CD8-positive, alpha-beta memory T cell (primary cell): Measurements from ENCODE around the gene SPSB2. TPM values are rescaled to one million over a fixed set of nuclear protein-coding genes. Genes with fewer than 3 reads are reported as not detected.
"Not testable (repeated sequence)": the region's sequence is repeated elsewhere in the genome, so short reads cannot be mapped to it uniquely, and the experiment has no call there.

Experiments used
- CTCF ChIA-PET: fragments of 350-600 bp; sonication (Branson Sonifier 250); formaldehyde crosslinking; loops from one replicate; lab custom pipeline; 2021; ENCODE audit warnings: antibody characterized with exemption; lab: Charles Lee
- POLR2A ChIA-PET: fragments of 350-600 bp; sonication (Branson Sonifier 250); formaldehyde crosslinking; loops from one replicate; lab custom pipeline; 2021; ENCODE audit warnings: antibody characterized with exemption; lab: Charles Lee
- DNase-seq, 5 donors: peaks; one replicate each; pipeline versions ENCODE4 v3.0.0 to v3.0.0-alpha.2; 2020 to 2022; ENCODE audit warnings: mixed read lengths in 1 of 5
- H3K27ac ChIP-seq: one replicate; pipeline ENCODE4 v1.7.0; 2013; ENCODE audit warnings: low read depth, mild to moderate bottlenecking, low read length, moderate library complexity
- H3K27me3 ChIP-seq: 2 replicates; pipeline ENCODE4 v1.7.0; 2013; ENCODE audit warnings: low read length, mild to moderate bottlenecking; ENCODE audit not compliant: insufficient read depth, poor library complexity, severe bottlenecking
- H3K36me3 ChIP-seq: 2 replicates; pipeline ENCODE4 v1.7.0; 2013; ENCODE audit warnings: mild to moderate bottlenecking, low read length, moderate library complexity; ENCODE audit not compliant: insufficient read depth
- H3K4me1 ChIP-seq: 2 replicates; pipeline ENCODE4 v1.7.0; 2013; ENCODE audit warnings: mild to moderate bottlenecking, low read length, moderate library complexity; ENCODE audit not compliant: insufficient read depth
- H3K4me3 ChIP-seq: 2 replicates; pipeline ENCODE4 v1.7.0; 2013; ENCODE audit warnings: mild to moderate bottlenecking, low read length
- H3K9me3 ChIP-seq: 2 replicates; pipeline ENCODE4 v1.7.0; 2013; ENCODE audit warnings: mild to moderate bottlenecking, low read length
- H3K27ac Mint-ChIP-seq, 8 donors: one replicate each; pipeline ENCODE4 v1.8.0; 2020 to 2021; ENCODE audit warnings: mixed read lengths in 8 of 8, mild to moderate bottlenecking in 6 of 8, inconsistent platforms in 3 of 8, moderate library complexity in 3 of 8
- H3K27me3 Mint-ChIP-seq, 2 donors: one replicate each; pipeline ENCODE4 v1.8.0; 2020 to 2021; ENCODE audit warnings: mixed read lengths in 2 of 2, mild to moderate bottlenecking in 1 of 2, moderate library complexity in 1 of 2
- H3K36me3 Mint-ChIP-seq, 3 donors: one replicate each; pipeline ENCODE4 v1.8.0; 2020 to 2021; ENCODE audit warnings: mixed read lengths in 3 of 3, inconsistent platforms in 1 of 3, mild to moderate bottlenecking in 1 of 3
- H3K4me1 Mint-ChIP-seq, 3 donors: one replicate each; pipeline ENCODE4 v1.8.0; 2020 to 2021; ENCODE audit warnings: mixed read lengths in 3 of 3, inconsistent platforms in 1 of 3, mild to moderate bottlenecking in 1 of 3
- H3K4me3 Mint-ChIP-seq, 7 donors: one replicate each; pipeline ENCODE4 v1.8.0; 2020 to 2021; ENCODE audit warnings: mixed read lengths in 7 of 7, mild to moderate bottlenecking in 6 of 7, moderate library complexity in 4 of 7, inconsistent platforms in 2 of 7
- H3K9me3 Mint-ChIP-seq, 5 donors: one replicate each; pipeline ENCODE4 v1.8.0; 2020 to 2022; ENCODE audit warnings: mixed read lengths in 5 of 5, mild to moderate bottlenecking in 3 of 5, moderate library complexity in 2 of 5, inconsistent platforms in 1 of 5
- polyA plus RNA-seq: library from polyadenylated mRNA; unstranded; fragments of 300-500 nt; fragmentation: Illumina TruSeq; gene quantifications from one replicate; pipeline ENCODE4 v1.2.3, GENCODE V29; 2021
- total RNA-seq, 2 experiments: library from RNA; stranded (reverse); gene quantifications; one replicate each; pipeline ENCODE4 v1.2.3, GENCODE V29; 2021

Gene SPSB2
- total and polyA plus RNA-seq, 3 experiments from 2014 or later, result 7.7 to 11.4 (median 8.1) TPM

- Histone ChIP-seq H3K4me1 (peaks cover 38% of the 10 kb centered on the region), H3K4me3 (peak within 1 kb of the TSS; percentile 58), H3K27me3 (no peaks in the 10 kb centered on the region), H3K36me3 (peaks cover 33% of the 10 kb centered on the region), H3K9me3 (no peaks in the 10 kb centered on the region), H3K27ac (peak within 1 kb of the TSS; percentile 76)
- CTCF ChIA-PET, result interaction anchor here (1.2 to 11.0 kb wide), 9 partner anchors 14 to 246 kb away, joined by 4 to 135 read pairs (median 8); partner anchors contain the start of genes ATN1, CDCA3, LPCAT3 and USP5
- POLR2A ChIA-PET, result interaction anchor here (0.6 to 3.8 kb wide), 7 partner anchors 15 to 397 kb away, joined by 3 to 36 read pairs (median 8); partner anchors contain the start of genes C12orf57, CDCA3, RNU7-1 and USP5
- H3K4me1 Mint-ChIP-seq, result peaks cover 43 to 55% (median 47%) of the 10 kb centered on the region in 3 donors
- H3K27me3 Mint-ChIP-seq, result no peaks in the 10 kb centered on the region
- H3K4me3 Mint-ChIP-seq, result peak within 1 kb of the TSS; percentile 87 to 98 (median 92)
- H3K9me3 Mint-ChIP-seq, result no peaks in the 10 kb centered on the region
- peaks cover 2 to 75% (median 12%) of the 10 kb centered on the region in 3 donors for H3K36me3 Mint-ChIP-seq
- peak; percentile 62 to 85 (median 73) for DNase-seq
- H3K27ac Mint-ChIP-seq, result peak within 1 kb of the TSS; percentile 85 to 96 (median 92)
Measured at GRCh38 chr12:6867413-6868210, 5.5 kb downstream of the SPSB2 start, which contains the start of gene TPI1. TPI1 (plus strand) TSS chr12:6867531; CDS start chr12:6867567, 36 bp downstream.

- H3K36me3 ChIP-seq, result peaks cover 38% of the 10 kb centered on the region
- Mint-ChIP-seq H3K27me3 (no peaks in the 10 kb centered on the region), H3K4me3 (peak overlapping the region; percentile 87 to 98 (median 92)), H3K4me1 (peaks cover 39 to 49% (median 41%) of the 10 kb centered on the region in 3 donors), H3K27ac (peak overlapping the region; percentile 85 to 96 (median 91)), H3K36me3 (peaks cover 2 to 75% (median 16%) of the 10 kb centered on the region in 3 donors), H3K9me3 (no peaks in the 10 kb centered on the region)
- H3K27ac ChIP-seq, result no peak overlapping the region
- DNase-seq, result no peak
- peaks cover 35% of the 10 kb centered on the region for H3K4me1 ChIP-seq
- POLR2A ChIA-PET, result interaction anchor here (0.6 to 3.8 kb wide), 7 partner anchors 14 to 397 kb away, joined by 3 to 36 read pairs (median 8); partner anchors contain the start of genes C12orf57, CDCA3, RNU7-1 and USP5
- CTCF ChIA-PET, result interaction anchor here (1.2 to 11.0 kb wide), 7 partner anchors 13 to 93 kb away, joined by 3 to 135 read pairs (median 36); partner anchors contain the start of genes ATN1, CDCA3 and USP5
- H3K4me3 ChIP-seq, result peak overlapping the region; percentile 58
- H3K9me3 ChIP-seq, result no peaks in the 10 kb centered on the region
- H3K27me3 ChIP-seq, result no peaks in the 10 kb centered on the region
Measured at GRCh38 chr12:6866920-6867412, 6.1 kb downstream of the SPSB2 start.

- H3K36me3 Mint-ChIP-seq, result peaks cover 2 to 75% (median 16%) of the 10 kb centered on the region in 3 donors
Measured at GRCh38 chr12:6866163-6866919, 6.8 kb downstream of the SPSB2 start.

GRCh38 chr12:6865307-6865706, 7.8 kb downstream of the SPSB2 start:
- not testable (repeated sequence) for DNase-seq, H3K27me3 Mint-ChIP-seq, H3K9me3 Mint-ChIP-seq, H3K27me3 ChIP-seq, H3K4me3 ChIP-seq, H3K9me3 ChIP-seq, H3K27ac ChIP-seq
- Mint-ChIP-seq H3K27ac (peak overlapping the region in 6 of 8 donors; percentile 16 to 95 (median 44)), H3K36me3 (peaks cover 5 to 75% (median 12%) of the 10 kb centered on the region in 3 donors), H3K4me3 (peak overlapping the region in 6 of 7 donors; percentile 39 to 96 (median 61)), H3K4me1 (peaks cover 24 to 32% (median 25%) of the 10 kb centered on the region in 3 donors)
- Histone ChIP-seq H3K4me1 (peaks cover 20% of the 10 kb centered on the region), H3K36me3 (peaks cover 46% of the 10 kb centered on the region)
- POLR2A ChIA-PET, result interaction anchor here (1.2 to 3.2 kb wide), 3 partner anchors 8 to 96 kb away, joined by 3 to 19 read pairs (median 3); partner anchors contain the start of genes SPSB2 and USP5
- CTCF ChIA-PET, result interaction anchor here (0.8 to 11.0 kb wide), 6 partner anchors 7 to 94 kb away, joined by 4 to 135 read pairs (median 8); partner anchors contain the start of gene SPSB2

More at GRCh38 chr12:6866163-6866919, 6.8 kb downstream of the SPSB2 start:
- H3K36me3 ChIP-seq, result peaks cover 44% of the 10 kb centered on the region
- H3K27ac ChIP-seq, result no peak overlapping the region
- H3K9me3 ChIP-seq, result no peaks in the 10 kb centered on the region
- POLR2A ChIA-PET, result interaction anchor here (1.4 to 3.8 kb wide), 5 partner anchors 13 to 77 kb away, joined by 4 to 36 read pairs (median 8); partner anchors contain the start of genes C12orf57, CDCA3, RNU7-1 and USP5
- CTCF ChIA-PET, result interaction anchor here (1.2 to 11.0 kb wide), 6 partner anchors 13 to 93 kb away, joined by 3 to 135 read pairs (median 54); partner anchors contain the start of genes ATN1, CDCA3 and USP5
- peak in 2 of 5 donors; percentile 21 to 54 for DNase-seq
- Mint-ChIP-seq H3K4me1 (peaks cover 33 to 42% (median 34%) of the 10 kb centered on the region in 3 donors), H3K27me3 (no peaks in the 10 kb centered on the region), H3K9me3 (no peaks in the 10 kb centered on the region), H3K4me3 (peak overlapping the region; percentile 87 to 98 (median 92)), H3K27ac (peak overlapping the region; percentile 30 to 96 (median 91))
- H3K4me1 ChIP-seq, result peaks cover 29% of the 10 kb centered on the region
- H3K27me3 ChIP-seq, result no peaks in the 10 kb centered on the region
- H3K4me3 ChIP-seq, result no peak overlapping the region

- ChIA-PET CTCF (interaction anchor here (1.3 to 2.8 kb wide), 3 partner anchors 9 to 11 kb away, joined by 4 to 12 read pairs (median 5); partner anchors contain the start of gene SPSB2), POLR2A (interaction anchor here (1.2 to 3.2 kb wide), 3 partner anchors 9 to 97 kb away, joined by 3 to 19 read pairs (median 3); partner anchors contain the start of genes SPSB2 and USP5)
- Mint-ChIP-seq H3K9me3 (no peaks in the 10 kb centered on the region), H3K4me3 (peak overlapping the region in 1 of 7 donors; percentile 96), H3K27ac (peak overlapping the region in 2 of 8 donors; percentile 33 to 91), H3K36me3 (peaks cover 6 to 75% (median 10%) of the 10 kb centered on the region in 3 donors), H3K4me1 (peaks cover 9 to 19% (median 15%) of the 10 kb centered on the region in 3 donors), H3K27me3 (no peaks in the 10 kb centered on the region)
- Histone ChIP-seq H3K9me3 (no peaks in the 10 kb centered on the region), H3K36me3 (peaks cover 47% of the 10 kb centered on the region), H3K4me3 (no peak overlapping the region), H3K27ac (no peak overlapping the region), H3K27me3 (no peaks in the 10 kb centered on the region), H3K4me1 (peaks cover 7% of the 10 kb centered on the region)
- no peak for DNase-seq
Measured at GRCh38 chr12:6863586-6864321, 9.3 kb downstream of the SPSB2 start.

- H3K36me3 Mint-ChIP-seq, result peaks cover 6 to 78% (median 10%) of the 10 kb centered on the region in 3 donors
- no peak overlapping the region for H3K4me3 Mint-ChIP-seq
- Histone ChIP-seq H3K4me1 (no peaks in the 10 kb centered on the region), H3K9me3 (no peaks in the 10 kb centered on the region), H3K36me3 (peaks cover 54% of the 10 kb centered on the region), H3K4me3 (no peak overlapping the region), H3K27ac (no peak overlapping the region), H3K27me3 (no peaks in the 10 kb centered on the region)
- H3K27ac Mint-ChIP-seq, result no peak overlapping the region
- POLR2A ChIA-PET, result interaction anchor here (3.2 kb wide), 1 partner anchor 11 kb away, joined by 19 read pairs; the partner anchor contains the start of gene USP5
- no peaks in the 10 kb centered on the region for H3K27me3 Mint-ChIP-seq
- no peak for DNase-seq
- no peaks in the 10 kb centered on the region for H3K9me3 Mint-ChIP-seq
- CTCF ChIA-PET, result interaction anchor here (2.8 kb wide), 1 partner anchor 10 kb away, joined by 12 read pairs; the partner anchor contains the start of gene SPSB2
- peaks cover 1 to 11% (median 8%) of the 10 kb centered on the region in 3 donors for H3K4me1 Mint-ChIP-seq
Measured at GRCh38 chr12:6863033-6863432, 10.1 kb downstream of the SPSB2 start.
